GM15510 (cell line): ENCODE measurements around the gene IMMP2L.
A peak's percentile ranks its signal among the peaks of the same experiment; 100 is the strongest.

Experiments used
- POLR2A ChIP-seq: IDR thresholded peaks from 3 replicates; pipeline ENCODE4 v1.6.1; 2011; ENCODE audit warnings: borderline replicate concordance; ENCODE audit not compliant: insufficient read length; ENCODE audit errors: extremely low read depth

IMMP2L gene

DNA sequence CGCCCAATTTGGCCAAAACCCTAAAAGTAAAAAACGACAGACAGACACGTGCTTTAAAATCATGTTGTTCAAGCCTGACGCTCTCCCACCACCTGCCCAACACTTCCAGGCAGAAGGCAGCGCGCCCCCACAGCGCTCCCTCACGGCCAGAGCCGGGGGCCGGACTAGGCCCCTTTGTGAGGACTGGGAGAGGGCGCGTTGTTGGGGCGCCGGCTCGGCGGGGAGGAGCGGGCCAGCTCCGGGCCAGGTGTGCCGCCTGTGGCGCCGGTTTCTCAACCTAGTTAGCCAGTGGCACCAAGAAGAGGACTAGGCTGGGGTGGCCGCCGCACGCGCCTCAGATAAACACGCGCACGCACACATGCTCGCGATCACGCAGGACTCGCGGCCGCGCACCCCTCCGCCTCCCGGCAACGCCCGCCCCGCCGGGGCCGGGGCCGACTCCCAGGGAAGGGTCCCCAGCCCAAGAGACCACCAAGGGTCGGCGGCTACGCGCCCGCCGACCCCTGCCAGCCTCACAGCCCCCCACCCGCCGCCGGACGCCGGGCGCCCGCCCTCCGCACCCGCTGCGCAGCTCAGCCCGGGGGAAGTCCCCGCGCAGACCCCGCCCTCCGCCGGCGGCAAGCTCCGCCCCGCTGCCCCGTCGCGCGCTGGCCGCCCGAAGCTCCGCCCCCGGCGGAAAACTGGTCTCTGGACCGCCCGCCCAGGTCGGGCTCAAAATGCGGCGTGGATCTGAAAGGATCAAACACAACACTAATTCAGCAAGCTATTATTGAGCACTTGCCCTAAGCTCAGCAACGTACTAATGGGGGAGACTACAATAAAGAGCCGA, at the start of gene IMMP2L:
Gene IMMP2L, minus strand, starts transcription at position 589 of the 829 bp plus-strand sequence.
- peak; percentile 70 for TF ChIP-seq POLR2A

DNA sequence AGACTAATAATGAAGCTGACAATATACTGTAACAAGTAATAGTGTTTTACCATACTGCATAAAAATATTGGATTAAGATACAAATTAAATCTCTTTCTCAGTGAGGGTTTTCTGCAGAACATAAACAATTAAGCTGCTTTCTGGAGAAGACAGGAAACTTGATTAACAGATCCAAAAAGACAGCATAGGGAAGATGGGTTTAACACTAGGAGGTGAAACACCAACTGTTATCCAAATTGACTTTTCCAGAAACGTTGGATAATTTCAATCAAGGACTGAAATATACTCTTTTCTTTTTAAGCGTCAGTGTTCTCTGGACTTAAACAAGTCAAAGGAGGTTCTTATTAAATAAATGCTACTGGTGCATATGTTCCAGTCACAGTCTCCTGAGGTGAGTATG, 45.3 kb upstream of the IMMP2L start:
- TF ChIP-seq POLR2A = no peak

- no peak for TF ChIP-seq POLR2A
Measured at GRCh38 chr7:111605246-111605645, 43.0 kb upstream of the IMMP2L start.

DNA sequence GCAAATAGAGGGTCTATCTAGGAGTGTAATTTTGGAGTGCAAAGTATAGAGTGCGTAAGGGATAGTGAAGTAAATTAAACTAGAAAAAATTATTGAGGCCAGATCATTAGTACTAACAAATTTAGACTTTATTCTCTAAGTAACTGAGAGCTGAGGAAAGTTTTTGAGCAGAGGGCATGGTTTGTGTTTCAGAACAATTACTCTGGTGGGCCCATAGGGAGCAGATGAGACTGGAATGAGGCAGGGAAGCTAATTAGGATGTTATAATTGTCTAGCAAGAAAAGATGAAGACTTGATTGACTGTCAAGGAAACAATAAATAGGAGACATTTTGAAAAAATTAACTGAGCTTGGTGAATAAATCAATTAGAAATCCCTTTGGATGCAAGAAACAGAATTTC, 37.8 kb upstream of the IMMP2L start:
- TF ChIP-seq POLR2A = no peak

- TF ChIP-seq POLR2A = no peak
Measured at GRCh38 chr7:111595780-111596179, 33.5 kb upstream of the IMMP2L start.

DNA sequence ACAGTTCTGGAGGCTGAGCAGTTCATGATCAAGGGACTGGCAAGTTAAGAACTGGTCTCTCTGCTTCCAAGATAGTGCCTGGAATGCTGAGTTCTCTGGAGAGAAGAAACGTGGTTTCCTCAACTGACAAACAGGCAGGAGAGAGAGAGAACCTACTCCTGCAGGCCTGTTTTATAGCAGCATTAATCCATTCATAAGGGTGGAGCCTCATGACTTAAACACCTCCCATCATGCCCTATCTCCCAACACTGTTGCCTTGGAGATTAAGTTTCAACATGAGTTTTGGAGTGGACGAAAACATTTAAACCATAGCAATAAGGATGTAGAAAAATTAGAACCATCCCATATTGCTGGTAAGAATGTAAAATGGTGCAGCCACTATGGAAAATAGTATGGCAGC, 32.3 kb upstream of the IMMP2L start:
- no peak for TF ChIP-seq POLR2A

GRCh38 chr7:111593343-111593742, 31.1 kb upstream of the IMMP2L start:
- TF ChIP-seq POLR2A = no peak

GRCh38 chr7:111588065-111588433, 25.8 kb upstream of the IMMP2L start:
- TF ChIP-seq POLR2A = no peak

- no peak for TF ChIP-seq POLR2A
Measured at GRCh38 chr7:111587410-111588064, 25.2 kb upstream of the IMMP2L start.

- no peak for TF ChIP-seq POLR2A
Measured at GRCh38 chr7:111586711-111587409, 24.6 kb upstream of the IMMP2L start.

- TF ChIP-seq POLR2A = no peak
Measured at GRCh38 chr7:111578754-111579153, 16.5 kb upstream of the IMMP2L start.

GRCh38 chr7:111571720-111572119, 9.4 kb upstream of the IMMP2L start:
- TF ChIP-seq POLR2A = no peak

GRCh38 chr7:111568870-111569462, 6.7 kb upstream of the IMMP2L start:
- TF ChIP-seq POLR2A = no peak

- TF ChIP-seq POLR2A = no peak
Measured at GRCh38 chr7:111568419-111568818, 6.1 kb upstream of the IMMP2L start.

- TF ChIP-seq POLR2A = no peak
Measured at GRCh38 chr7:111564078-111564477, 1.8 kb upstream of the IMMP2L start.
